Neural progenitor cell (in vitro differentiated cells): ENCODE data around the gene TP53BP1.

Experiments
- CTCF ChIP-seq: fragments of 200-600 bp; sonication (generic); IDR thresholded peaks from 2 replicates; pipeline ENCODE4 v1.5.1; 2017; ENCODE audit warnings: antibody characterized with exemption, mild to moderate bottlenecking
- EZH2phosphoT487 ChIP-seq: fragments of 200-600 bp; sonication (generic); IDR thresholded peaks from 2 replicates; pipeline ENCODE4 v1.6.1; 2017; ENCODE audit warnings: antibody characterized with exemption

GRCh38 chr15:43515741-43516140 is 22.8 kb upstream of the TP53BP1 start:
- TF ChIP-seq CTCF (no peak), EZH2phosphoT487 (no peak)
